Medulla oblongata (tissue), 1 donor: ENCODE results near the gene FGF14.
A peak's percentile ranks its signal among the peaks of the same experiment; 100 is the strongest.
"Not testable (repeated sequence)": the region's sequence is repeated elsewhere in the genome, so short reads cannot be mapped to it uniquely, and the experiment has no call there.

Experiments
- DNase-seq: peaks from one replicate; pipeline ENCODE4 v3.0.0-alpha.2; 2015; ENCODE audit errors: extremely low spot score

FGF14 gene

DNA sequence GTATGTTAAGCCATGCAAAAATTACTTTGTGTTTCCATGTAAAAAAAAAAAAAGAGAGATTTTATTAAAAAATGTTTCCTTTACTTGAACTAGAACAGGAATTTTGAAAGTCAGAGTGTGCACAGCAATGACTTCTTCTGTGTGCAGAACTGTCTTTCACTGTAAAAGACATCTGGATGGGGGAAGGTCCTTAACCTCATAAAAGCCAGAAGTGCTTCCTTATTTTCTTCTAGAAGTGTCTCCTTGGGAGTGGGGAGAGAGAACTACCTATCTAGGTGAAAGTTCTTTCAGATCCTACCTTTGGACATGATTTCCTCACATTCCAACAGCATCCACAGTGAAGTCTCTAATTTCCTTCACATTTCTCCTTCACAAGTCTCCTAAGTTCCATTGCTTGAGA lies 360.3 kb downstream of the FGF14 start:
- no peak for DNase-seq

- DNase-seq = no peak
Observed at GRCh38 chr13:102040812-102041211, 361.0 kb downstream of the FGF14 start.

GRCh38 chr13:102039264-102039663 lies 362.6 kb downstream of the FGF14 start:
- DNase-seq = no peak

GRCh38 chr13:102038787-102039186 lies 363.1 kb downstream of the FGF14 start:
- DNase-seq = no peak

DNA sequence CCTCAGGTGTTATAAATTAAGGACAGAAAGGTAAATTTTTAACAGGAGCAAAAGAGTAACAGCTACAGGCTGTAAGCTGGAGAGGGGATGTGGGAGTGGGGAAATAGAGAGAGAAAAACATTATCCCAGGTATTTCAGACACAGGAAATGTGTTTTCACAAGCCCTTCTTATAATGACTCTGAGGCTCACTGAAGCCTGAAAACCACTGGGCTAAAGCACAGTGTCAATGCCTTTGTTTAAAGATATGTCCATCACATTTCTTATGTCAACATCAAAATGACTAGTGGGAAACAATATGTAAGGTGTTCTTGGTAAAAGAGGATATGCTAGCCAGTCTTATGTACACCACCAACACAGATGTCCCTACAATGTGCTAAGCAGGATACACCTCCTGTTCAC lies 365.9 kb downstream of the FGF14 start:
- DNase-seq = no peak

DNA sequence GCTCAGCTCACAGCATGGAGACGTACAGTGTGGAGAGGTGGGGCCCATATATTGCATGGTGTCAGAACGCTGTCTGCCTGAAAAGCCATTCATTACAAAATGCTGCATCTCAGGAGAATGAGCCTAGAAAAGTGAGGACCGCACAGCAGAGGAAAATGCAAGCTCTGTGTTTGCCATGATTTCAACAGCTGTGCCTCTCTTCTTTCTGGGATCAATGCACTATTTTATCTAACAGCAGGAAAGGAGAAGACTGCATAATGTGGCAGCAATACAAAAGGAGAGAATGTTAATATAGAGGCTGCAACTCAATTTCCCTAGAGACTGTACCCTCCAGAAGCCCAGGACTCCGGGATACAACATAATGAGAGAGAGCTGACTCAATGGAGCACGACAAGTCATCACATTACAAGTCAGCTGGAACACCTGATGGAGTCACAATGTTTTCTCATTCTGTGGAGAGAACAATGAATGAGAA lies 368.0 kb downstream of the FGF14 start:
- DNase-seq = no peak

GRCh38 chr13:102033386-102033785 lies 368.5 kb downstream of the FGF14 start:
- DNase-seq = no peak

- no peak for DNase-seq
Observed at GRCh38 chr13:102028868-102029267, 373.0 kb downstream of the FGF14 start.

- no peak for DNase-seq
Observed at GRCh38 chr13:102028206-102028605, 373.6 kb downstream of the FGF14 start.

GRCh38 chr13:102021777-102022176 lies 380.1 kb downstream of the FGF14 start:
- DNase-seq = no peak

DNA sequence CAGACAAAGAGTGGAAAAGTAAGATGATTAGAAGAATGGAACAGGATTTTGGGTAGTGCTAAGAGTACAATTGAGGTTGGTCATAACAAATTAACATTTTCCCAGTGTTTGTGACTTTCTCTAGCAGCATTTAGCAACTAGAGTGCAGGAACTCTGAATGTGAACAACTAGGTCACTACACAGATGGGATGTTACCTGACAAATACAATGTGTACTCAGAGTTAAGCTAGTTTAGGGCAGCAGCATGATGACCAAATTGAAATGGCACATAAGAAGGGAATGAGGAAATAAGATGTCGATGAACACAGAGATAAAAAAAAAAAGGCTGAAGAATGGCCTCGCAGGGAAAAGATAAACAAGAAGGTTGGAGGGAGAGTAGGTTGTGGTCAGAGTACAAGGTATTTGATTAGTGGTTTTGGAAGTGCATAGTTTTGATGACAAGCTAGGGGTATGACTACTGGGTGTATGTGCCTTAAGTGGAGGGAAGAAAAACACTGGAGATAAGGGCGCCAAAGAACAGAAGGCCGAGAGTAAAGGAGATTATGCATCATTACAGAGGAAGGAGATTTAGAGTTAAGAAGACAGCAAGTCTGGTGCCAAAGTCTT lies 381.1 kb downstream of the FGF14 start:
- DNase-seq = no peak

DNA sequence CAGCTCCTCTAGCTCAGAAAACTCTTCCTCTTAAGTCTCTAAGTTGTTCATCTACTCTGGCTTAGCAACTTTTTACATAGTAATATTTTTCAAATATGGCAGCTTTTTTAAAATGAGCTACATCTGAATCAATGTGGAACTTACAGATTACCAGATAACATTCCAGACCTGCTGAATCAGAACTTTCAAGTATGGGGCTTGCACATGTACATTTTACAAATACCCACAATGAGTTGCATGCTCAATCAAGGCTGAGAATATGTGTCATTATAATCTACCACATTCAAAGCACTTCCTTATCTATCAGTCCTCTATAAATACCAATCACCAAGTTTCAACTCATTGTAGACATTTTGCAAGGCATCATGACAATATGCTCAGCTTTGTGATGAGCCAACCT lies 383.1 kb downstream of the FGF14 start:
- DNase-seq = no peak

DNA sequence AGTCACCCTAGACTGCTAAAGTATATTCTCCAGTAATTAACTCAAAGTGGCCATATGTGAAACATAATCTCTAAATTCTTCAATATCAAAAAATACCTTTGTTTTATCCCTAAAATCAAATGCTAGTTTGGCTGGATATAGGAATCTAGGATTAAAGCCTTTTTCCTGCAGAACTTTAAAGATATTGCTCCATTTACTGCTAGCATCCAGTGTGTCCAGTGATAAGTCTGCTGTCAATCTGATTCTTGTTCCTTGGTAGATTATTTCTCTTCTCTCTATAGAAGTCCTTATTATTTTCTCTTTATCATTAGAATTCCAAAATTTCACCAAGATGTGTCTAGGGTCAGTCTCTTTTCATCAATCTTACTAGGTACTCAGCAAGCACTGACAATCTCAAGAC lies 384.6 kb downstream of the FGF14 start:
- no peak for DNase-seq

- peak; percentile 43 for DNase-seq
Observed at GRCh38 chr13:102012299-102013293, 389.3 kb downstream of the FGF14 start.

- not testable (repeated sequence) for DNase-seq
Observed at GRCh38 chr13:102011455-102011854, 390.4 kb downstream of the FGF14 start.

GRCh38 chr13:102003848-102004570 lies 397.8 kb downstream of the FGF14 start:
- DNase-seq = no peak

DNA sequence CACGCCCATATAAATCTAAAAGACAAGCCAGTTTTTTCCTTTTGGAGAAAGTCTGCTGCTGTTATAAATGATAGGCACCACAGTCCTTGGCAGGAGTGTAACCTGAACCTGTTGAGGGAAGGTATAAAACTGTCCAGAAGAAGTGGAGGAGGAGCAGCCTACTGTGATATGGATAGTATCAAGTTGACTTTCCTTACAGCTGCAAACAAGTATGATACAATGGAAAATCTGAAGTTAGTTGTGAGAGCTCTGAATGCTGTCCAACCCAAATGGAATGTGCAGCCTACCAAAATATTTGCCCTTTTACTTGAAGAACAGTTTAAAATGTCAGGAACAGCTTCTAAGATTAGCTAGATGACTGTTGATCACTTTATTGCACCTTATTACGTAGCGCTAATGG lies 399.6 kb downstream of the FGF14 start:
- DNase-seq = no peak

- no peak for DNase-seq
Observed at GRCh38 chr13:102000764-102001163, 401.1 kb downstream of the FGF14 start.

DNA sequence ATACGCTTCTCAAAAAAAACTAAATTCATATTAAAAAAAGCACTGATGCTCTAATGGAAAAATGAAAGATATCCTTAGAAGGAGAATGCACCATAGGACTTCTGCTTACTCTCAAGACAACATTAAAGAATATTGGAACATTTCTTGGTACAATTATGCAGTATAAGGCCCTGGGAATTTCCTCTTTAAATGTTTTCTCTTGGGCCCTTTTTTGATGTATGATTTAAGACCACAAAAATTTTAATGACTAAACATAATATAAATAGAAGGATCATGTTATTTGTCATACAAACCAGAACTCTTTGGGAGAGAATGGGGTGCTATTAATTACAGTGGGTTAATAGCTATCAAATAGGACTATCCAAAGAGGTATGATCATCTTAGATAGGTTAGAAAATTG lies 403.7 kb downstream of the FGF14 start:
- no peak for DNase-seq

GRCh38 chr13:101996954-101997353 lies 404.9 kb downstream of the FGF14 start:
- peak; percentile 42 for DNase-seq

- no peak for DNase-seq
Observed at GRCh38 chr13:101989798-101990350, 412.0 kb downstream of the FGF14 start.

DNA sequence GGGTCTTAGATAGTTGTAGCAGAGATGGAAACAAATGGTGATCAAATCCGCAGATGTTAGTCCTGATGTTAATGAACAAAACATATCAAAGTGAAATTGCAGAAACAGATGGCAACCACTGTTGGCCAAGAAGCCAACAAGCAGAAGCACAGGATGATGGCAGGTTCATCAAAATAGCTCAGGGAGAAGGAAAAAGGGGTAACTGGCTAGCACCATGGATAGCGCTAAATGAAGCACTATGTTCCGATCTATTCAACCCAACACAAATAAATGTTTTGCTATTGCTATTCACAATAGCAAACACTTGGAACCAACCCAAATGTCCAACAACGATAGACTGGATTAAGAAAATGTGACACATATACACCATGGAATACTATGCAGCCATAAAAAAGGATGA lies 413.7 kb downstream of the FGF14 start:
- no peak for DNase-seq
